Mesenchymal stem cell (in vitro differentiated cells and primary cell): ENCODE data around the gene STUB1.
A peak's percentile ranks its signal among the peaks of the same experiment; 100 is the strongest.

Experiments used
- DNase-seq: peaks from one replicate; pipeline ENCODE4 v3.0.0-alpha.2; 2013
- H2AFZ ChIP-seq: one replicate; pipeline ENCODE4 v1.6.1; 2013; ENCODE audit warnings: low read depth, mild to moderate bottlenecking, control low read depth, inconsistent platforms, low read length, moderate library complexity
- H2AK5ac ChIP-seq: 2 replicates; pipeline ENCODE4 v1.6.1; 2013; ENCODE audit warnings: low read length, moderate library complexity, mild to moderate bottlenecking, inconsistent platforms; ENCODE audit not compliant: severe bottlenecking
- H2BK120ac ChIP-seq: one replicate; pipeline ENCODE4 v1.6.1; 2013; ENCODE audit warnings: low read depth, mild to moderate bottlenecking, inconsistent platforms, low read length, moderate library complexity
- H2BK12ac ChIP-seq, 2 experiments: one replicate each; pipeline ENCODE4 v1.6.1; 2013; ENCODE audit warnings: inconsistent platforms in 2 of 2, low read length in 2 of 2, mild to moderate bottlenecking in 2 of 2, moderate library complexity in 2 of 2, control low read depth in 1 of 2
- H2BK15ac ChIP-seq: one replicate; pipeline ENCODE4 v1.6.1; 2013; ENCODE audit warnings: mild to moderate bottlenecking, low read depth, inconsistent platforms; ENCODE audit not compliant: poor library complexity, severe bottlenecking
- H2BK5ac ChIP-seq: 2 replicates; pipeline ENCODE4 v1.6.1; 2013; ENCODE audit warnings: low read depth, mild to moderate bottlenecking, low read length, control low read depth, inconsistent platforms; ENCODE audit not compliant: poor library complexity, severe bottlenecking
- H3K14ac ChIP-seq, 2 experiments: one replicate each; pipeline ENCODE4 v1.6.1; 2013; ENCODE audit warnings: inconsistent platforms in 2 of 2, low read length in 2 of 2, control low read depth in 1 of 2, mild to moderate bottlenecking in 1 of 2, moderate library complexity in 1 of 2
- H3K18ac ChIP-seq, 2 experiments: one replicate each; pipeline ENCODE4 v1.6.1; 2013; ENCODE audit warnings: inconsistent platforms in 2 of 2, low read length in 2 of 2, control low read depth in 1 of 2, low read depth in 1 of 2, mild to moderate bottlenecking in 1 of 2
- H3K23ac ChIP-seq, 2 experiments: one replicate each; pipeline ENCODE4 v1.6.1; 2013; ENCODE audit warnings: inconsistent platforms in 2 of 2, low read length in 2 of 2, mild to moderate bottlenecking in 2 of 2, moderate library complexity in 2 of 2, control low read depth in 1 of 2
- H3K27ac ChIP-seq: 2 replicates; pipeline ENCODE4 v1.5.1; 2013; ENCODE audit warnings: mild to moderate bottlenecking, moderate library complexity, low read length, control low read depth, inconsistent platforms; ENCODE audit not compliant: poor library complexity, severe bottlenecking
- H3K27me3 ChIP-seq, 2 experiments: 2 replicates each; pipeline versions ENCODE4 v1.6.1 to v1.7.0; 2013; ENCODE audit warnings: low read length in 2 of 2, mild to moderate bottlenecking in 2 of 2, moderate library complexity in 2 of 2, control low read depth in 1 of 2, inconsistent platforms in 1 of 2; ENCODE audit not compliant: control insufficient read depth in 1 of 2, insufficient read depth in 1 of 2
- H3K36me3 ChIP-seq, 2 experiments: 2 replicates each; pipeline versions ENCODE4 v1.6.1 to v1.7.0; 2013; ENCODE audit warnings: low read length in 2 of 2, control low read depth in 1 of 2, inconsistent platforms in 1 of 2, low read depth in 1 of 2, mild to moderate bottlenecking in 1 of 2; ENCODE audit not compliant: insufficient read depth in 2 of 2, control insufficient read depth in 1 of 2
- H3K4ac ChIP-seq, 2 experiments: one replicate each; pipeline ENCODE4 v1.6.1; 2013; ENCODE audit warnings: inconsistent platforms in 2 of 2, low read length in 2 of 2, mild to moderate bottlenecking in 2 of 2, moderate library complexity in 2 of 2, control low read depth in 1 of 2, low read depth in 1 of 2
- H3K4me1 ChIP-seq: 2 replicates; pipeline ENCODE4 v1.6.1; 2013; ENCODE audit warnings: low read depth, low read length, control low read depth; ENCODE audit not compliant: control insufficient read depth, insufficient read depth
- H3K4me2 ChIP-seq: 2 replicates; pipeline ENCODE4 v1.6.1; 2013; ENCODE audit warnings: low read length, mild to moderate bottlenecking, inconsistent platforms; ENCODE audit not compliant: poor library complexity, severe bottlenecking
- H3K4me3 ChIP-seq, 2 experiments: 2 replicates each; pipeline versions ENCODE4 v1.5.1 to v1.7.0; 2013; ENCODE audit warnings: low read length in 2 of 2, mild to moderate bottlenecking in 2 of 2, control low read depth in 1 of 2, low read depth in 1 of 2; ENCODE audit not compliant: insufficient read depth in 1 of 2
- H3K79me1 ChIP-seq: replicated peaks from 2 replicates; pipeline ENCODE4 v1.6.1; 2013; ENCODE audit warnings: mild to moderate bottlenecking, control low read depth, low read length, inconsistent platforms; ENCODE audit not compliant: poor library complexity, severe bottlenecking
- H3K9ac ChIP-seq: 2 replicates; pipeline ENCODE4 v1.7.0; 2013; ENCODE audit warnings: mild to moderate bottlenecking, low read length, moderate library complexity
- H3K9me3 ChIP-seq: 2 replicates; pipeline ENCODE4 v1.7.0; 2013; ENCODE audit warnings: mild to moderate bottlenecking, low read length; ENCODE audit not compliant: control insufficient read depth
- H4K8ac ChIP-seq: one replicate; pipeline ENCODE4 v1.6.1; 2013; ENCODE audit warnings: inconsistent platforms, mild to moderate bottlenecking, low read length, moderate library complexity
- H4K91ac ChIP-seq: one replicate; pipeline ENCODE4 v1.6.1; 2013; ENCODE audit warnings: mild to moderate bottlenecking, low read length, inconsistent platforms
- WGBS: methylation state at CpG from one replicate; pipeline ENCODE4 v1.1.7; 2013; ENCODE audit warnings: mixed read lengths; 5-methylcytosine and 5-hydroxymethylcytosine counted together

Gene STUB1

DNA sequence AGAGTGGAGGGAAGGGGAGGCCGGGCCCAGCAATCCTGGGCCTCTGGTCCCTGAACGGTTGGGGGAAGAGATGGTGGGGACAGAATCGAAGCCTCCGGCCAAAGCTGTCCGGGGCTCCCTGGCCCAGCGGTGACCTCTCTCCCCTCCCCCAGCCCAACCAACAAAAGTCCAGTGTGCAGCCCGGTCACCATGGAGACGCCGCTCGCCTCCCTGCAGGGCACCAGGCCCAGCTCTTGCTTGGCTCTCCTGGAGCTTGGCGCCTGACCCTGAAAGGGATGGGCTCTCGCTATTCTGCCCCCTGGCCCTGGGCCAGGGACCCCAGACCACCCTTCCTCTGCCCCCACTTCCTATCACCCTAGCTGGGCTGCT, 36.0 kb downstream of the STUB1 start:
- Histone ChIP-seq H2AK5ac (no peak overlapping the region), H2AFZ (peak overlapping the region; percentile 24), H4K8ac (no peak overlapping the region), H2BK5ac (no peak overlapping the region), H2BK120ac (no peak overlapping the region), H3K9me3 (no peaks in the 10 kb centered on the region), H2BK12ac (no peak overlapping the region), H3K14ac (no peak overlapping the region), H3K4ac (no peak overlapping the region), H3K27me3 (peaks cover 0 to 3% of the 10 kb centered on the region in 2 experiments), H2BK15ac (no peak overlapping the region), H3K4me2 (peak overlapping the region; percentile 97), H3K18ac (peak overlapping the region in 1 of 2 experiments; percentile 71), H3K36me3 (peaks cover 0 to 22% of the 10 kb centered on the region in 2 experiments), H3K4me3 (peak overlapping the region; percentile 48 to 75), H3K9ac (peak overlapping the region; percentile 65), H4K91ac (no peak overlapping the region), H3K23ac (peak overlapping the region in 1 of 2 experiments; percentile 67), H3K4me1 (peaks cover 62% of the 10 kb centered on the region), H3K79me1 (peaks cover 26% of the 10 kb centered on the region), H3K27ac (peak overlapping the region; percentile 13)
- peak; percentile 45 for DNase-seq
- 23% methylated on average over 11 of the region's 12 CpGs for WGBS

DNA sequence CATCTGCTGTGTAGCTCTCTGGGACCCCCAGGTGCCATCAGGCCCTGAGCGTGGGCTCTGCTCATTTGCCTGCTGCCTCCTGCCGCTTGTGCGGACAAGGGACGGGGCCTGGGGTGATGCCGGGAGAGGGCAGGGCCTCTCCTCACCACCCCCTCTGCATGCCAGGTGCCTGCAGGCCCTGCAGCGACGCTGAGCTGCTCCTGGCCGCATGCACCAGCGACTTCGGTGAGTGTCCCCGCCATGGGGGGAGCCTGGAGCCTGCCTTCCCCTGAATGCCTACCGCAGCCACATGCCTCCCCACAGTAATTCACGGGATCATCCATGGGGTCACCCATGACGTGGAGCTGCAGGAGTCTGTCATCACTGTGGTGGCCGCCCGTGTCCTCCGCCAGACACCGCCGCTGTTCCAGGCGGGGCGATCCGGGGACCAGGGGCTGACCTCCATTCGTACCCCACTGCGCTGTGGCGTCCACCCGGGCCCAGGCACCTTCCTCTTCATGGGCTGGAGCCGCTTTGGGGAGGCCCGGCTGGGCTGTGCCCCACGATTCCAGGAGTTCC, 36.6 kb downstream of the STUB1 start:
- DNase-seq: no peak
- Histone ChIP-seq H2AK5ac (no peak overlapping the region), H3K9ac (no peak overlapping the region), H2BK15ac (no peak overlapping the region), H3K4ac (no peak overlapping the region), H3K4me3 (no peak overlapping the region), H2BK120ac (no peak overlapping the region), H3K36me3 (peaks cover 0 to 26% of the 10 kb centered on the region in 2 experiments), H4K91ac (peak overlapping the region; percentile 22), H4K8ac (no peak overlapping the region), H3K14ac (peak overlapping the region in 1 of 2 experiments; percentile 11), H2BK5ac (no peak overlapping the region), H3K79me1 (peaks cover 32% of the 10 kb centered on the region), H3K4me1 (peaks cover 61% of the 10 kb centered on the region), H3K18ac (no peak overlapping the region), H3K4me2 (no peak overlapping the region), H3K9me3 (no peaks in the 10 kb centered on the region), H3K27ac (no peak overlapping the region), H3K23ac (no peak overlapping the region), H2AFZ (no peak overlapping the region), H3K27me3 (no peaks in the 10 kb centered on the region), H2BK12ac (peak overlapping the region in 1 of 2 experiments; percentile 40)
- 95% methylated on average over 28 of the region's 29 CpGs for WGBS

DNA sequence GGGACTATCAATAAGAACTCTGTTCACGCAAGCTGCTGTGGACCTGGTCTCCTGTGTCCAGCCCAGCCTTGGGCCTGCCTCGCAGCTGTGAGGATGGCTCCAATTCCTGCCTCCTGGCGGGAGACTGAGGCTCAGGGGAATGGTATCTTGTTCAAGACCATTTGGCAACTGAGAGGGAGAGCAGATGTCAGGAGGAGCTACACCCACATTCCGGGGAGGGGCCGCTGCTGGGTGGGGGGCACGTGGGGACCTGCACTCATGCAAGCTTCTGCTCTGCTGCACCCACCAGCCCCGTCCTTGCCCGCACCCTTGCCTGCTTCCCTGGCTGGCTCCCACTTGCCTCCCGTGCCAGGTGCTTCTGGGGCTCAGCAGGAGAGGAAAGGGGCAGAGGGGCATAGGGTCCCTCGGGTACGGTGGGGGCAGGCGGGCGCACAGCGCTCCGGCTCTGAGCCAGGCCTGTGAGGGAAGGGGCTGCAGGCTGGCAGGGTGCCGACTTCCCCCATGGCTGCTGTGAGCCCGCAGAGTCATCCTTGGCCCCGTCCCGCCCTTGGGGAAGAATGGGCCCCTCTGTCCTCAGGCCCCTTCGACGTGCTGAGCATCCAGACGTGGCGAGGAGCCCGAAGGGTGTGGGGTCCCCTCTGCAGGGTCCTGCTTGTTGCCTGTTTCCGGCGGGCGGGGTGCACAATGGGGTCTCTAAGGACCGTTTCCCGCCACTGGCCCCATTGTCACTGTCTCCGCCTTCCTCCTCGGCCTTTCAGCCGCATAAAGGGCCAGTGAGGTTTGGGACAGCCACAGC, 37.4 kb downstream of the STUB1 start:
- H3K27me3 ChIP-seq: no peaks in the 10 kb centered on the region
- WGBS: 87% methylated on average over 32 of the region's 32 CpGs
- H3K27ac ChIP-seq: no peak overlapping the region
- H3K4me2 ChIP-seq: no peak overlapping the region
- H3K14ac ChIP-seq: no peak overlapping the region
- H2AK5ac ChIP-seq: no peak overlapping the region
- H2BK120ac ChIP-seq: no peak overlapping the region
- no peak for DNase-seq
- no peak overlapping the region for H3K9ac ChIP-seq
- no peak overlapping the region for H2AFZ ChIP-seq
- H3K4me1 ChIP-seq: peaks cover 65% of the 10 kb centered on the region
- H3K9me3 ChIP-seq: no peaks in the 10 kb centered on the region
- no peak overlapping the region for H4K91ac ChIP-seq
- no peak overlapping the region for H3K4me3 ChIP-seq
- H3K18ac ChIP-seq: no peak overlapping the region
- H3K36me3 ChIP-seq: peaks cover 0 to 34% of the 10 kb centered on the region in 2 experiments
- no peak overlapping the region for H2BK15ac ChIP-seq
- no peak overlapping the region for H2BK5ac ChIP-seq
- no peak overlapping the region for H4K8ac ChIP-seq
- H3K79me1 ChIP-seq: peaks cover 32% of the 10 kb centered on the region
- no peak overlapping the region for H3K23ac ChIP-seq
- H2BK12ac ChIP-seq: no peak overlapping the region
- no peak overlapping the region for H3K4ac ChIP-seq

- no peaks in the 10 kb centered on the region for H3K9me3 ChIP-seq
Observed at GRCh38 chr16:718389-718788, 38.2 kb downstream of the STUB1 start.

More at GRCh38 chr16:718389-718788, 38.2 kb downstream of the STUB1 start:
- Histone ChIP-seq H4K8ac (no peak overlapping the region), H3K9ac (no peak overlapping the region), H2BK15ac (no peak overlapping the region), H3K4me2 (no peak overlapping the region), H3K14ac (no peak overlapping the region), H3K18ac (no peak overlapping the region), H2AFZ (no peak overlapping the region), H2BK5ac (no peak overlapping the region), H2AK5ac (no peak overlapping the region), H3K4me1 (peaks cover 65% of the 10 kb centered on the region), H3K23ac (no peak overlapping the region), H3K27me3 (no peaks in the 10 kb centered on the region), H3K4me3 (no peak overlapping the region), H4K91ac (no peak overlapping the region), H3K79me1 (peaks cover 32% of the 10 kb centered on the region), H2BK120ac (no peak overlapping the region), H3K27ac (no peak overlapping the region), H3K36me3 (peaks cover 0 to 41% of the 10 kb centered on the region in 2 experiments), H2BK12ac (no peak overlapping the region), H3K4ac (no peak overlapping the region)
- DNase-seq: no peak
- WGBS: 98% methylated on average over 9 of the region's 9 CpGs
